Sigmoid colon (tissue), 7 donors: ENCODE results near the gene FUS. TPM values are rescaled to one million over a fixed set of nuclear protein-coding genes. Genes with fewer than 3 reads are reported as not detected.

Experiments used
- DNase-seq: peaks from one replicate; pipeline ENCODE4 v3.0.0-alpha.2; 2019
- H3K27ac ChIP-seq, 4 donors: fragments of 200-600 bp; sonication (generic); one replicate each; pipeline ENCODE4 v1.5.1; 2016 to 2019; ENCODE audit warnings: mild to moderate bottlenecking in 1 of 4
- H3K27me3 ChIP-seq, 3 donors: fragments of 200-600 bp; sonication (generic); one replicate each; pipeline ENCODE4 v1.5.1; 2019; ENCODE audit warnings: mild to moderate bottlenecking in 1 of 3
- H3K36me3 ChIP-seq, 4 donors: fragments of 200-600 bp; sonication (generic); one replicate each; pipeline ENCODE4 v1.5.1; 2016 to 2019
- H3K4me1 ChIP-seq, 4 donors: fragments of 200-600 bp; sonication (generic); one replicate each; pipeline ENCODE4 v1.5.1; 2017 to 2019
- H3K4me3 ChIP-seq, 4 donors: fragments of 200-600 bp; sonication (generic); one replicate each; pipeline ENCODE4 v1.5.1; 2017 to 2019; ENCODE audit warnings: mild to moderate bottlenecking in 2 of 4, moderate library complexity in 1 of 4
- H3K9me3 ChIP-seq, 4 donors: fragments of 200-600 bp in 3 of 4; sonication (generic) in 3 of 4; one replicate each; pipeline versions ENCODE4 v1.5.1 to v1.6.1; 2013 to 2019
- EP300 ChIP-seq, 4 donors: sonication (generic); formaldehyde crosslinking; IDR thresholded peaks; one replicate each; pipeline ENCODE4 v1.6.1; 2017; ENCODE audit warnings: antibody characterized with exemption in 4 of 4
- POLR2A ChIP-seq, 2 donors: fragments of 450-650 bp; IDR thresholded peaks; one replicate each; pipeline ENCODE4 v1.6.1; 2016; ENCODE audit warnings: antibody characterized with exemption in 2 of 2, mild to moderate bottlenecking in 2 of 2, moderate library complexity in 2 of 2
- POLR2AphosphoS5 ChIP-seq, 4 donors: sonication (generic); formaldehyde crosslinking; IDR thresholded peaks; one replicate each; pipeline ENCODE4 v1.6.1; 2017; ENCODE audit warnings: antibody characterized with exemption in 4 of 4
- WGBS, 2 donors: extraction: QIAGEN DNeasy Blood & Tissue Kit; methylation state at CpG; one replicate each; pipeline ENCODE4 v1.1.7; 2013; 5-methylcytosine and 5-hydroxymethylcytosine counted together
- intact Hi-C: fragments of 100-400 bp; cut with DNase I; formaldehyde crosslinking; loops from one replicate; pipeline ENCODE4 v1.15.1; 2023
- polyA plus RNA-seq, 3 donors: library from polyadenylated mRNA; stranded (reverse); fragments of 200-250 nt; gene quantifications; one replicate each; pipeline ENCODE4 v1.2.3, GENCODE V29; 2013
- total RNA-seq, 4 donors: library from RNA; depleted of rRNA; stranded (reverse); fragments of >200 nt; gene quantifications; one replicate each; pipeline ENCODE4 v1.1.0, GENCODE V29; 2016
- TF ChIP-seq, protein P1 (sequence below), 4 experiments: fragments of 450-650 bp in 3 of 4; fragments of 200-600 bp in 1 of 4; IDR thresholded peaks; one replicate each; pipeline ENCODE4 v1.5.1; 2016 to 2019; ENCODE audit warnings: antibody characterized with exemption in 4 of 4, mild to moderate bottlenecking in 3 of 4, moderate library complexity in 2 of 4
- donor health status: healthy with polysubstance abuse.
- donor health status: Bipolar disorder and iron deficiency.
- donor health status: healthy.

FUS gene
- total and polyA plus RNA-seq, 7 donors: 44.1 to 262 (median 63.9) TPM

- Histone ChIP-seq H3K9me3 (no peaks in the 10 kb centered on the region), H3K4me1 (peaks cover 0 to 7% (median 6%) of the 10 kb centered on the region in 4 donors), H3K36me3 (no peaks in the 10 kb centered on the region), H3K4me3 (no peak overlapping the region), H3K27ac (no peak overlapping the region), H3K27me3 (peaks cover 18 to 43% (median 34%) of the 10 kb centered on the region in 3 donors)
- DNase-seq: no peak
- TF ChIP-seq POLR2AphosphoS5 (IDR thresholded peaks at IDR 0.05): no peak
- TF ChIP-seq, protein P1, sequence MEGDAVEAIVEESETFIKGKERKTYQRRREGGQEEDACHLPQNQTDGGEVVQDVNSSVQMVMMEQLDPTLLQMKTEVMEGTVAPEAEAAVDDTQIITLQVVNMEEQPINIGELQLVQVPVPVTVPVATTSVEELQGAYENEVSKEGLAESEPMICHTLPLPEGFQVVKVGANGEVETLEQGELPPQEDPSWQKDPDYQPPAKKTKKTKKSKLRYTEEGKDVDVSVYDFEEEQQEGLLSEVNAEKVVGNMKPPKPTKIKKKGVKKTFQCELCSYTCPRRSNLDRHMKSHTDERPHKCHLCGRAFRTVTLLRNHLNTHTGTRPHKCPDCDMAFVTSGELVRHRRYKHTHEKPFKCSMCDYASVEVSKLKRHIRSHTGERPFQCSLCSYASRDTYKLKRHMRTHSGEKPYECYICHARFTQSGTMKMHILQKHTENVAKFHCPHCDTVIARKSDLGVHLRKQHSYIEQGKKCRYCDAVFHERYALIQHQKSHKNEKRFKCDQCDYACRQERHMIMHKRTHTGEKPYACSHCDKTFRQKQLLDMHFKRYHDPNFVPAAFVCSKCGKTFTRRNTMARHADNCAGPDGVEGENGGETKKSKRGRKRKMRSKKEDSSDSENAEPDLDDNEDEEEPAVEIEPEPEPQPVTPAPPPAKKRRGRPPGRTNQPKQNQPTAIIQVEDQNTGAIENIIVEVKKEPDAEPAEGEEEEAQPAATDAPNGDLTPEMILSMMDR (IDR thresholded peaks at IDR 0.05): no peak
- no peak for TF ChIP-seq EP300 (IDR thresholded peaks at IDR 0.05)
- TF ChIP-seq POLR2A (IDR thresholded peaks at IDR 0.05): no peak
- 43 to 71% methylated on average over 12 of the region's 12 CpGs for WGBS, 2 donors
- intact Hi-C loops: no loop called here
Measured at GRCh38 chr16:31221357-31222160, 41.6 kb downstream of the FUS start.

DNA sequence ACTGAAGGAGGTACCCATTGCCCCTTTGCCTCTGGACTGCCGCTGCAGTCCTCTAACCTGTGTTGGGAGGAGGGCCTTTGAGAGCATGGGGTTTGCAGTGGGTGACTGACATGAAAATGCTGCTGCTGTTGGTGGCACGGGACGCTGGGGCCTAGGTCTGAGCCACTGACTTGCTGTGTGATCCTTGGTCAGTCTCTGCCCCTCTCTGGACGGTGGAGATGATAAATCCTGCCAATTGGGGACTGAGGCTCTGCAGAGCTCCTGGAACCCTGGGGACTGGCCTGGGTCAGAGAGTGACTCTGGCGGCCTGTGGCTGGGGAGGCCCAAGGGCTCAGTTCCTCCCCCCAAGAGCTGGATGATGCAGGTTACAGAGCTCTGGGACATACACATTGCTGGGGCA, 43.1 kb downstream of the FUS start:
- Histone ChIP-seq H3K27me3 (peaks cover 3 to 28% (median 20%) of the 10 kb centered on the region in 3 donors), H3K36me3 (no peaks in the 10 kb centered on the region), H3K9me3 (no peaks in the 10 kb centered on the region), H3K4me3 (no peak overlapping the region), H3K4me1 (no peaks in the 10 kb centered on the region), H3K27ac (no peak overlapping the region)
- WGBS, 2 donors: 94 to 95% methylated on average over 5 of the region's 5 CpGs
- TF ChIP-seq POLR2AphosphoS5 (IDR thresholded peaks at IDR 0.05): no peak
- no peak for TF ChIP-seq EP300 (IDR thresholded peaks at IDR 0.05)
- intact Hi-C loops: no loop called here
- DNase-seq: no peak

- 91 to 94% methylated on average over 80 of the region's 80 CpGs for WGBS, 2 donors
- Histone ChIP-seq H3K27ac (no peak overlapping the region), H3K4me1 (no peaks in the 10 kb centered on the region), H3K27me3 (peaks cover 0 to 16% (median 8%) of the 10 kb centered on the region in 3 donors), H3K36me3 (no peaks in the 10 kb centered on the region), H3K4me3 (no peak overlapping the region), H3K9me3 (no peaks in the 10 kb centered on the region)
- intact Hi-C loops: no loop called here
- DNase-seq: no peak
- TF ChIP-seq, protein P1 (IDR thresholded peaks at IDR 0.05): no peak
- no peak for TF ChIP-seq POLR2A (IDR thresholded peaks at IDR 0.05)
- TF ChIP-seq EP300 (IDR thresholded peaks at IDR 0.05): no peak
- TF ChIP-seq POLR2AphosphoS5 (IDR thresholded peaks at IDR 0.05): no peak
Measured at GRCh38 chr16:31224092-31224955, 44.4 kb downstream of the FUS start.

GRCh38 chr16:31225193-31225592, 45.3 kb downstream of the FUS start:
- DNase-seq: no peak
- no peaks in the 10 kb centered on the region for H3K4me1 ChIP-seq
- no peaks in the 10 kb centered on the region for H3K36me3 ChIP-seq
- no peaks in the 10 kb centered on the region for H3K9me3 ChIP-seq
- peaks cover 0 to 7% (median 0%) of the 10 kb centered on the region in 3 donors for H3K27me3 ChIP-seq
- intact Hi-C loops: no loop called here
- WGBS, 2 donors: 95% methylated on average over 3 of the region's 3 CpGs
- no peak overlapping the region for H3K27ac ChIP-seq
- H3K4me3 ChIP-seq: no peak overlapping the region
- TF ChIP-seq EP300 (IDR thresholded peaks at IDR 0.05) (no peak), POLR2A (IDR thresholded peaks at IDR 0.05) (no peak), POLR2AphosphoS5 (IDR thresholded peaks at IDR 0.05) (no peak)
- TF ChIP-seq, protein P1 (IDR thresholded peaks at IDR 0.05): no peak

DNA sequence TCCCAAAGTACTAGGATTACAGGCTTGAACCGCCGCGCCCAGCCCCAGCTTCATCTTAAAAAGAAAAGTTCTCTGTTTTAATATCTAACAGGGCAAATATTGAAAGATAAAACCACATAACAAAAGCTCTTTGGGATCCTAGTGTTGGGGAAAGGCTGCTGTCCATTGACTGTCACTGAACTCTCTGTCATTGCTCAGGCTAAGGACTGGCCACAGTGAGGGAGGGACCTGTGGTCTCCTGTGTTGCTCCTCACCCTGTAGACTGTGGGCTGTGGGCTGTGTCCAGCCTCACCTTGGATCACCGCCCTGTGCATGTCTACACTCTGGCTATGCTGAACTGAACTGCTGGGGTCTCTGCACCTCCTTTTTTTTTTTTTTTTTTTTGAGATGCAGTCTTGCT, 48.3 kb downstream of the FUS start:
- 97 to 99% methylated on average over 4 of the region's 4 CpGs for WGBS, 2 donors
- TF ChIP-seq EP300 (IDR thresholded peaks at IDR 0.05) (no peak), POLR2A (IDR thresholded peaks at IDR 0.05) (no peak), POLR2AphosphoS5 (IDR thresholded peaks at IDR 0.05) (no peak)
- TF ChIP-seq, protein P1 (IDR thresholded peaks at IDR 0.05): no peak
- H3K27ac ChIP-seq: no peak overlapping the region
- no peak for DNase-seq
- no peaks in the 10 kb centered on the region for H3K9me3 ChIP-seq
- no peaks in the 10 kb centered on the region for H3K27me3 ChIP-seq
- no peaks in the 10 kb centered on the region for H3K4me1 ChIP-seq
- H3K36me3 ChIP-seq: no peaks in the 10 kb centered on the region
- H3K4me3 ChIP-seq: no peak overlapping the region
- intact Hi-C loops: no loop called here
